Measurements from ENCODE around the gene ADAM22.

- TF ChIP-seq POLR2AphosphoS5 (IDR thresholded peaks at IDR 0.05) (no peak), CTCF (IDR thresholded peaks at IDR 0.05) (no peak)
Observed at GRCh38 chr7:88042157-88042556, 108.1 kb downstream of the ADAM22 start.
